ENCODE measurements around the gene SERPINB10. TPM values are rescaled to one million over a fixed set of nuclear protein-coding genes. Genes with fewer than 3 reads are reported as not detected.

Gene SERPINB10
- total RNA-seq, 1 donor = not detected

GRCh38 chr18:63867368-63868125 lies 40.2 kb upstream of the SERPINB10 start:
- DNase-seq (ENCODE audit: insufficient read length, low spot score, missing footprints) = no peak
- Histone ChIP-seq H3K4me3 (ENCODE audit: insufficient read depth, low read length) (no peak overlapping the region), H3K9me3 (ENCODE audit: low read depth, low read length) (no peaks in the 10 kb centered on the region), H2AFZ (ENCODE audit: low read length) (no peak overlapping the region), H3K4me1 (ENCODE audit: insufficient read depth, low read length) (peaks cover 3% of the 10 kb centered on the region), H3K27me3 (ENCODE audit: insufficient read depth, low read length) (no peaks in the 10 kb centered on the region), H4K20me1 (ENCODE audit: insufficient read depth, low read length) (no peaks in the 10 kb centered on the region), H3K36me3 (ENCODE audit: insufficient read depth, low read length) (no peaks in the 10 kb centered on the region), H3K27ac (ENCODE audit: low read depth, low read length) (no peak overlapping the region), H3K4me2 (ENCODE audit: insufficient read depth, low read length) (no peak overlapping the region), H3K79me2 (ENCODE audit: insufficient read depth, low read length) (no peaks in the 10 kb centered on the region)
- TF ChIP-seq CTCF (IDR thresholded peaks at IDR 0.05; ENCODE audit: extremely low read depth, low read depth, low read length) = no peak

- Histone ChIP-seq H4K20me1 (ENCODE audit: insufficient read depth, low read length) (no peaks in the 10 kb centered on the region), H2AFZ (ENCODE audit: low read length) (no peak overlapping the region), H3K4me1 (ENCODE audit: insufficient read depth, low read length) (peaks cover 3% of the 10 kb centered on the region), H3K79me2 (ENCODE audit: insufficient read depth, low read length) (no peaks in the 10 kb centered on the region), H3K4me2 (ENCODE audit: insufficient read depth, low read length) (no peak overlapping the region), H3K4me3 (ENCODE audit: insufficient read depth, low read length) (no peak overlapping the region), H3K36me3 (ENCODE audit: insufficient read depth, low read length) (no peaks in the 10 kb centered on the region), H3K9me3 (ENCODE audit: low read depth, low read length) (no peaks in the 10 kb centered on the region), H3K27ac (ENCODE audit: low read depth, low read length) (no peak overlapping the region), H3K27me3 (ENCODE audit: insufficient read depth, low read length) (no peaks in the 10 kb centered on the region)
- DNase-seq (ENCODE audit: insufficient read length, low spot score, missing footprints) = no peak
- no peak for TF ChIP-seq CTCF (IDR thresholded peaks at IDR 0.05; ENCODE audit: extremely low read depth, low read depth, low read length)
These were observed 39.2 kb upstream of the SERPINB10 start for GRCh38 chr18:63868546-63868945.

GRCh38 chr18:63869374-63869773 lies 38.4 kb upstream of the SERPINB10 start:
- TF ChIP-seq CTCF (IDR thresholded peaks at IDR 0.05; ENCODE audit: extremely low read depth, low read depth, low read length) = no peak
- no peak for DNase-seq (ENCODE audit: insufficient read length, low spot score, missing footprints)
- H3K27me3 ChIP-seq (ENCODE audit: insufficient read depth, low read length) = no peaks in the 10 kb centered on the region
- H3K27ac ChIP-seq (ENCODE audit: low read depth, low read length) = peak overlapping the region; percentile 44
- H3K36me3 ChIP-seq (ENCODE audit: insufficient read depth, low read length) = no peaks in the 10 kb centered on the region
- no peaks in the 10 kb centered on the region for H3K79me2 ChIP-seq (ENCODE audit: insufficient read depth, low read length)
- H2AFZ ChIP-seq (ENCODE audit: low read length) = no peak overlapping the region
- no peaks in the 10 kb centered on the region for H4K20me1 ChIP-seq (ENCODE audit: insufficient read depth, low read length)
- no peaks in the 10 kb centered on the region for H3K9me3 ChIP-seq (ENCODE audit: low read depth, low read length)
- H3K4me2 ChIP-seq (ENCODE audit: insufficient read depth, low read length) = no peak overlapping the region
- H3K4me1 ChIP-seq (ENCODE audit: insufficient read depth, low read length) = peaks cover 3% of the 10 kb centered on the region
- H3K4me3 ChIP-seq (ENCODE audit: insufficient read depth, low read length) = no peak overlapping the region

DNA sequence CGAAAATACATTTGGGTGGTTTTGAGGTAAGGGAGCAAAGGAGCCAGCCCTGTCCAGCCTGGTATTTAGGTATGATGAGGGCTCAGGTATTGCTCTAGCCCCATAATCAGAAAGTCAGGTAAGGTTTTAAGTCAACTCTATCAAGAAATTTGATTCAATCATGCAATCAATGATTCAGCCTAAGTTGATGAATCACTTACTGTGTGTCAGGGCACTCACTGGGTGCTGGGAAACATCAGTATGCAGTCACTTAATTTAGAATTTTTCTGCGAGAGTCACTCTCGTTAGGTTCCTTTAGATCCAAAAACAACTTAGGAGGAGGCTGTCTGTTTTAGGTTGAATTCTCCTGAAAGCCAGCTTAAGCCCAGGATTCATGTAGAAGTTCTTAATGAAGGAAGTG lies 37.9 kb upstream of the SERPINB10 start:
- H3K27ac ChIP-seq (ENCODE audit: low read depth, low read length) = peak overlapping the region; percentile 44
- no peak overlapping the region for H3K4me2 ChIP-seq (ENCODE audit: insufficient read depth, low read length)

More for the DNA sequence above, 37.9 kb upstream of the SERPINB10 start:
- H3K27me3 ChIP-seq (ENCODE audit: insufficient read depth, low read length) = no peaks in the 10 kb centered on the region
- H2AFZ ChIP-seq (ENCODE audit: low read length) = no peak overlapping the region
- no peak overlapping the region for H3K4me3 ChIP-seq (ENCODE audit: insufficient read depth, low read length)
- no peaks in the 10 kb centered on the region for H3K36me3 ChIP-seq (ENCODE audit: insufficient read depth, low read length)
- TF ChIP-seq CTCF (IDR thresholded peaks at IDR 0.05; ENCODE audit: extremely low read depth, low read depth, low read length) = no peak
- DNase-seq (ENCODE audit: insufficient read length, low spot score, missing footprints) = peak; percentile 55
- no peaks in the 10 kb centered on the region for H3K9me3 ChIP-seq (ENCODE audit: low read depth, low read length)
- H3K79me2 ChIP-seq (ENCODE audit: insufficient read depth, low read length) = no peaks in the 10 kb centered on the region
- no peaks in the 10 kb centered on the region for H4K20me1 ChIP-seq (ENCODE audit: insufficient read depth, low read length)
- peaks cover 3% of the 10 kb centered on the region for H3K4me1 ChIP-seq (ENCODE audit: insufficient read depth, low read length)

All from osteoblast (primary cell).